Measurements from ENCODE around the gene DGKH.
"Not testable (repeated sequence)": the region's sequence is repeated elsewhere in the genome, so short reads cannot be mapped to it uniquely, and the experiment has no call there.

Gene DGKH

GRCh38 chr13:42040730-42041010 lies 7.8 kb upstream of the DGKH start:
- DNase-seq = peak in 1 of 6 experiments; percentile 22

- DNase-seq = peak in 3 of 6 experiments; percentile 13 to 39 (median 22)
These were observed 7.3 kb upstream of the DGKH start for GRCh38 chr13:42041011-42041683.

- DNase-seq = no peak
These were observed 6.8 kb upstream of the DGKH start for GRCh38 chr13:42041684-42042035.

GRCh38 chr13:42043676-42044075 lies 4.8 kb upstream of the DGKH start:
- DNase-seq = no peak

- no peak for DNase-seq
These were observed 2.0 kb upstream of the DGKH start for GRCh38 chr13:42046448-42046847.

GRCh38 chr13:42047561-42048341 lies 697 bp upstream of the DGKH start:
- DNase-seq = peak in 4 of 6 experiments; percentile 10 to 42 (median 36)

- DNase-seq = peak; percentile 21 to 65 (median 50)
These were observed 421 bp downstream of the DGKH start for GRCh38 chr13:42048684-42049453.

GRCh38 chr13:42049454-42049813 lies 986 bp downstream of the DGKH start:
- DNase-seq = no peak

GRCh38 chr13:42054798-42055499 lies 6.5 kb downstream of the DGKH start:
- no peak for DNase-seq

- no peak for DNase-seq
These were observed 7.1 kb downstream of the DGKH start for GRCh38 chr13:42055500-42056085.

- DNase-seq = no peak
These were observed 7.7 kb downstream of the DGKH start for GRCh38 chr13:42056146-42056545.

- no peak for DNase-seq
These were observed 8.1 kb downstream of the DGKH start for GRCh38 chr13:42056583-42056982.

GRCh38 chr13:42057918-42058530 lies 9.6 kb downstream of the DGKH start:
- no peak for DNase-seq

GRCh38 chr13:42061943-42062342 lies 13.5 kb downstream of the DGKH start:
- no peak for DNase-seq

- DNase-seq = no peak
These were observed 14.7 kb downstream of the DGKH start for GRCh38 chr13:42063105-42063504.

GRCh38 chr13:42064259-42064658 lies 15.8 kb downstream of the DGKH start:
- no peak for DNase-seq

GRCh38 chr13:42064966-42065365 lies 16.5 kb downstream of the DGKH start:
- no peak for DNase-seq

- DNase-seq = no peak
These were observed 17.0 kb downstream of the DGKH start for GRCh38 chr13:42065414-42065813.

- DNase-seq = no peak
These were observed 18.1 kb downstream of the DGKH start for GRCh38 chr13:42066542-42066941.

GRCh38 chr13:42068886-42069285 lies 20.4 kb downstream of the DGKH start:
- DNase-seq = no peak

- DNase-seq = not testable (repeated sequence)
These were observed 22.2 kb downstream of the DGKH start for GRCh38 chr13:42070599-42070998.

- not testable (repeated sequence) for DNase-seq
These were observed 22.7 kb downstream of the DGKH start for GRCh38 chr13:42071179-42071578.
